MM.1S (cell line): ENCODE results near the gene ADGRE2.

ENCODE experiments used
- DNase-seq: peaks from one replicate; pipeline ENCODE4 v3.0.0-alpha.2; 2015
- H2AFZ ChIP-seq: fragments of 300-600 bp; sonication (generic); 2 replicates; pipeline ENCODE4 v1.6.0; 2016; ENCODE audit warnings: antibody characterized with exemption, low read length
- H3F3A ChIP-seq: fragments of 300-600 bp; sonication (generic); 2 replicates; pipeline ENCODE4 v1.6.1; 2016; ENCODE audit warnings: mild to moderate bottlenecking, antibody characterized with exemption, low read length, moderate library complexity, mixed read lengths; ENCODE audit not compliant: insufficient read depth
- H3K27ac ChIP-seq: fragments of 300-600 bp; sonication (generic); 2 replicates; pipeline ENCODE4 v1.5.1; 2016; ENCODE audit warnings: mild to moderate bottlenecking, low read length
- H3K27me3 ChIP-seq: fragments of 300-600 bp; sonication (generic); replicated peaks from 2 replicates; pipeline ENCODE4 v1.6.0; 2016; ENCODE audit warnings: low read length; ENCODE audit not compliant: insufficient read depth
- H3K36me3 ChIP-seq: fragments of 300-600 bp; sonication (generic); replicated peaks from 2 replicates; pipeline ENCODE4 v1.6.1; 2016; ENCODE audit warnings: mild to moderate bottlenecking, low read length, mixed read lengths; ENCODE audit not compliant: insufficient read depth
- H3K4me1 ChIP-seq: fragments of 300-600 bp; sonication (generic); 2 replicates; pipeline ENCODE4 v1.6.1; 2016; ENCODE audit warnings: low read length, mixed read lengths
- H3K4me2 ChIP-seq: fragments of 300-600 bp; sonication (generic); 2 replicates; pipeline ENCODE4 v1.6.0; 2016; ENCODE audit warnings: low read depth, low read length
- H3K4me3 ChIP-seq: fragments of 300-600 bp; sonication (generic); 2 replicates; pipeline ENCODE4 v1.5.1; 2016; ENCODE audit warnings: low read length, mixed read lengths
- H3K79me2 ChIP-seq: fragments of 300-600 bp; sonication (generic); 2 replicates; pipeline ENCODE4 v1.6.1; 2016; ENCODE audit warnings: mixed run types, low read length, mixed read lengths
- H3K9ac ChIP-seq: fragments of 300-600 bp; sonication (generic); 2 replicates; pipeline ENCODE4 v1.6.1; 2016; ENCODE audit warnings: low read length, mixed read lengths
- H3K9me2 ChIP-seq: fragments of 300-600 bp; sonication (generic); replicated peaks from 2 replicates; pipeline ENCODE4 v1.6.1; 2016; ENCODE audit warnings: mild to moderate bottlenecking, low read length, mixed read lengths; ENCODE audit not compliant: insufficient read depth
- H3K9me3 ChIP-seq: fragments of 300-600 bp; sonication (generic); replicated peaks from 2 replicates; pipeline ENCODE4 v1.6.1; 2016; ENCODE audit warnings: mild to moderate bottlenecking, low read length, mixed read lengths; ENCODE audit not compliant: insufficient read depth
- H4K20me1 ChIP-seq: fragments of 300-600 bp; sonication (generic); 2 replicates; pipeline ENCODE4 v1.6.1; 2016; ENCODE audit warnings: mild to moderate bottlenecking, low read length, moderate library complexity, mixed read lengths; ENCODE audit not compliant: insufficient read depth
- CTCF ChIP-seq: fragments of 300-600 bp; sonication (generic); IDR thresholded peaks from 2 replicates; pipeline ENCODE4 v1.5.1; 2016; ENCODE audit warnings: antibody characterized with exemption, low read length, mixed read lengths
- EZH2 ChIP-seq: fragments of 300-600 bp; sonication (generic); optimal IDR thresholded peaks from 2 replicates; pipeline ENCODE3; 2017; ENCODE audit warnings: low read depth, mild to moderate bottlenecking, antibody characterized with exemption, low read length, mixed read lengths
- EZH2phosphoT487 ChIP-seq: fragments of 300-600 bp; sonication (generic); IDR thresholded peaks from 2 replicates; pipeline ENCODE4 v1.6.1; 2018; ENCODE audit warnings: antibody characterized with exemption, low read length

The ADGRE2 gene

DNA sequence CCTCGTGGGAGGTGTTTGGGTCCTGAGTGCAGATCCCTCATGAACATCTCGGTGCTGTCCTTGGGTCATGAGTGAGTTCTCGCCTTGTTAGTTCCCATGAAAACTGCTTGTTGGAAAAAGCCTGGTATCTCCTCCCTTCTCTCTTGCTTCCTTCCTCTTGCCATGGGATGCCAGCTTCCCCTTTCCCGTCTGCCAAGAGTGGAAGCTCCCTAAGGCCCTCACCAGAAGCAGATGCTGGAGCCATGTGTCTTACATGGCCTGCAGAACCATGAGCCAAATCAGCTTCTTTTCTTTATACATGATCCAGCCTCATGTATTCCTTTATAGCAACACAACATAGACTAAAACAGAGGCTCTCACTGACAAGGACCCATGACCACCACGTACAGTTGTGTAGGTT is 8.2 kb downstream of the ADGRE2 start:
- Histone ChIP-seq H3F3A (no peaks in the 10 kb centered on the region), H3K79me2 (no peaks in the 10 kb centered on the region), H3K27me3 (peaks cover 24% of the 10 kb centered on the region), H3K9ac (no peak overlapping the region), H3K27ac (no peak overlapping the region), H3K9me3 (no peaks in the 10 kb centered on the region), H4K20me1 (no peaks in the 10 kb centered on the region), H3K4me3 (no peak overlapping the region), H3K9me2 (no peaks in the 10 kb centered on the region), H3K4me2 (no peak overlapping the region), H2AFZ (no peak overlapping the region), H3K36me3 (no peaks in the 10 kb centered on the region), H3K4me1 (no peaks in the 10 kb centered on the region)
- TF ChIP-seq EZH2 (no peak), EZH2phosphoT487 (no peak), CTCF (no peak)
- no peak for DNase-seq

- H3K36me3 ChIP-seq, result no peaks in the 10 kb centered on the region
- no peak for TF ChIP-seq EZH2phosphoT487
- no peak for TF ChIP-seq CTCF
- TF ChIP-seq EZH2, result no peak
- no peaks in the 10 kb centered on the region for H3K9me2 ChIP-seq
- DNase-seq, result no peak
- H3K9me3 ChIP-seq, result no peaks in the 10 kb centered on the region
- H3K4me1 ChIP-seq, result no peaks in the 10 kb centered on the region
- no peaks in the 10 kb centered on the region for H3F3A ChIP-seq
- H2AFZ ChIP-seq, result no peak overlapping the region
- H3K79me2 ChIP-seq, result no peaks in the 10 kb centered on the region
- no peaks in the 10 kb centered on the region for H4K20me1 ChIP-seq
- H3K4me2 ChIP-seq, result no peak overlapping the region
- peaks cover 29% of the 10 kb centered on the region for H3K27me3 ChIP-seq
- no peak overlapping the region for H3K4me3 ChIP-seq
- no peak overlapping the region for H3K9ac ChIP-seq
- H3K27ac ChIP-seq, result no peak overlapping the region
Measured at GRCh38 chr19:14769201-14769600, 9.2 kb downstream of the ADGRE2 start.

- no peak overlapping the region for H3K9ac ChIP-seq
Measured at GRCh38 chr19:14768001-14768400, 10.4 kb downstream of the ADGRE2 start.

More at GRCh38 chr19:14768001-14768400, 10.4 kb downstream of the ADGRE2 start:
- no peaks in the 10 kb centered on the region for H3K79me2 ChIP-seq
- H3K9me3 ChIP-seq, result no peaks in the 10 kb centered on the region
- H3K9me2 ChIP-seq, result no peaks in the 10 kb centered on the region
- H3K4me1 ChIP-seq, result no peaks in the 10 kb centered on the region
- no peak overlapping the region for H2AFZ ChIP-seq
- no peaks in the 10 kb centered on the region for H3K36me3 ChIP-seq
- no peak for TF ChIP-seq CTCF
- TF ChIP-seq EZH2, result no peak
- no peak for TF ChIP-seq EZH2phosphoT487
- no peak for DNase-seq
- no peaks in the 10 kb centered on the region for H3F3A ChIP-seq
- no peak overlapping the region for H3K4me2 ChIP-seq
- H3K4me3 ChIP-seq, result no peak overlapping the region
- H3K27me3 ChIP-seq, result peaks cover 34% of the 10 kb centered on the region
- H4K20me1 ChIP-seq, result no peaks in the 10 kb centered on the region
- H3K27ac ChIP-seq, result no peak overlapping the region
